ENCODE data around the gene CHCHD6.

The CHCHD6 gene

GRCh38 chr3:126851382-126851781, 147.3 kb downstream of the CHCHD6 start:
- no peak for TF ChIP-seq CTCF (IDR thresholded peaks at IDR 0.05; ENCODE audit: borderline replicate concordance, insufficient read depth, low read depth, low read length)
- no peak overlapping the region for H3K4me3 ChIP-seq (ENCODE audit: low read depth, low read length)

- TF ChIP-seq CTCF (IDR thresholded peaks at IDR 0.05; ENCODE audit: borderline replicate concordance, insufficient read depth, low read depth, low read length): no peak
- no peak overlapping the region for H3K4me3 ChIP-seq (ENCODE audit: low read depth, low read length)
Measured at GRCh38 chr3:126851934-126852333, 147.9 kb downstream of the CHCHD6 start.

- no peak for TF ChIP-seq CTCF (IDR thresholded peaks at IDR 0.05; ENCODE audit: borderline replicate concordance, insufficient read depth, low read depth, low read length)
- H3K4me3 ChIP-seq (ENCODE audit: low read depth, low read length): no peak overlapping the region
Measured at GRCh38 chr3:126852511-126852910, 148.5 kb downstream of the CHCHD6 start.

GRCh38 chr3:126854666-126855065, 150.6 kb downstream of the CHCHD6 start:
- H3K4me3 ChIP-seq (ENCODE audit: low read depth, low read length): no peak overlapping the region
- no peak for TF ChIP-seq CTCF (IDR thresholded peaks at IDR 0.05; ENCODE audit: borderline replicate concordance, insufficient read depth, low read depth, low read length)

GRCh38 chr3:126855374-126855773, 151.3 kb downstream of the CHCHD6 start:
- H3K4me3 ChIP-seq (ENCODE audit: low read depth, low read length): no peak overlapping the region
- no peak for TF ChIP-seq CTCF (IDR thresholded peaks at IDR 0.05; ENCODE audit: borderline replicate concordance, insufficient read depth, low read depth, low read length)

- no peak for TF ChIP-seq CTCF (IDR thresholded peaks at IDR 0.05; ENCODE audit: borderline replicate concordance, insufficient read depth, low read depth, low read length)
- H3K4me3 ChIP-seq (ENCODE audit: low read depth, low read length): no peak overlapping the region
Measured at GRCh38 chr3:126857928-126858327, 153.9 kb downstream of the CHCHD6 start.

GRCh38 chr3:126858401-126858800, 154.4 kb downstream of the CHCHD6 start:
- no peak overlapping the region for H3K4me3 ChIP-seq (ENCODE audit: low read depth, low read length)
- TF ChIP-seq CTCF (IDR thresholded peaks at IDR 0.05; ENCODE audit: borderline replicate concordance, insufficient read depth, low read depth, low read length): no peak
